IMR-90 (cell line): ENCODE data around the gene CCDC9. TPM values are rescaled to one million over a fixed set of nuclear protein-coding genes. Genes with fewer than 3 reads are reported as not detected.

ENCODE experiments used
- ATAC-seq: fragments of 200-7000 bp; cut with Tn5 transposase; 2 replicates; pipeline ENCODE4 v1.9.1; 2020; ENCODE audit warnings: low read depth, mild to moderate bottlenecking, moderate library complexity
- BruUV-seq: library from RNA; stranded (reverse); fragments of 400-500 nt; replicated peaks from 2 replicates; lab custom pipeline; 2021; lab: Mats Ljungman, UMichigan
- CTCF ChIA-PET: fragments of 300-600 bp; formaldehyde crosslinking; extraction: SDS; loops from one replicate; lab custom pipeline; 2021; ENCODE audit warnings: antibody characterized with exemption; lab: Yijun Ruan, JAX
- POLR2A ChIA-PET: fragments of 300-600 bp; sonication (Branson Sonifier 250); formaldehyde crosslinking; loops from one replicate; lab custom pipeline; 2022; ENCODE audit warnings: antibody characterized with exemption; ENCODE audit not compliant: unreplicated experiment; lab: Charles Lee
- DNase-seq: peaks from one replicate; pipeline ENCODE4 v3.0.0; 2013
- H2AFZ ChIP-seq: replicated peaks from 2 replicates; pipeline ENCODE3; 2013; ENCODE audit warnings: low read length, mild to moderate bottlenecking; ENCODE audit not compliant: poor library complexity
- H2AK5ac ChIP-seq: 2 replicates; pipeline ENCODE4 v1.6.1; 2013; ENCODE audit warnings: low read depth, low read length, inconsistent platforms
- H2AK9ac ChIP-seq: replicated peaks from 2 replicates; pipeline ENCODE3; 2013; ENCODE audit warnings: mild to moderate bottlenecking, low read depth, low read length, moderate library complexity; ENCODE audit not compliant: poor library complexity
- H2BK120ac ChIP-seq: 2 replicates; pipeline ENCODE4 v1.6.1; 2013; ENCODE audit warnings: low read depth, low read length, inconsistent platforms
- H2BK15ac ChIP-seq: 3 replicates; pipeline ENCODE4 v1.6.1; 2013; ENCODE audit warnings: low read depth, low read length, inconsistent platforms
- H2BK20ac ChIP-seq: 2 replicates; pipeline ENCODE4 v1.6.1; 2013; ENCODE audit warnings: low read depth, mild to moderate bottlenecking, inconsistent platforms, low read length, moderate library complexity
- H2BK5ac ChIP-seq: 2 replicates; pipeline ENCODE4 v1.6.1; 2013; ENCODE audit warnings: mild to moderate bottlenecking, low read depth, low read length, inconsistent platforms; ENCODE audit not compliant: poor library complexity, severe bottlenecking
- H3K14ac ChIP-seq: replicated peaks from 2 replicates; pipeline ENCODE4 v1.6.1; 2013; ENCODE audit warnings: low read depth, low read length, inconsistent platforms
- H3K18ac ChIP-seq: 2 replicates; pipeline ENCODE4 v1.6.1; 2013; ENCODE audit warnings: low read depth, low read length, control low read depth
- H3K23ac ChIP-seq: 2 replicates; pipeline ENCODE4 v1.6.1; 2013; ENCODE audit warnings: low read depth, low read length, inconsistent platforms
- H3K27ac ChIP-seq: 2 replicates; pipeline ENCODE4 v1.5.1; 2013; ENCODE audit warnings: mild to moderate bottlenecking, control low read depth, low read length; ENCODE audit not compliant: insufficient read depth
- H3K27me3 ChIP-seq: 2 replicates; pipeline ENCODE4 v1.6.1; 2013; ENCODE audit warnings: low read length; ENCODE audit not compliant: control insufficient read depth, insufficient read depth
- H3K36me3 ChIP-seq: 2 replicates; pipeline ENCODE4 v1.6.1; 2013; ENCODE audit warnings: low read length, mixed read lengths; ENCODE audit not compliant: control insufficient read depth, insufficient read depth
- H3K4ac ChIP-seq: 2 replicates; pipeline ENCODE4 v1.6.1; 2013; ENCODE audit warnings: low read depth, low read length, inconsistent platforms
- H3K4me1 ChIP-seq: 2 replicates; pipeline ENCODE4 v1.6.1; 2013; ENCODE audit warnings: low read length, mixed read lengths; ENCODE audit not compliant: control insufficient read depth, insufficient read depth
- H3K4me2 ChIP-seq: 2 replicates; pipeline ENCODE4 v1.6.1; 2013; ENCODE audit warnings: low read depth, mild to moderate bottlenecking, control low read depth, low read length, moderate library complexity
- H3K4me3 ChIP-seq: 2 replicates; pipeline ENCODE4 v1.5.1; 2013; ENCODE audit warnings: low read depth, mild to moderate bottlenecking, control low read depth, low read length, moderate library complexity; ENCODE audit not compliant: insufficient read depth
- H3K56ac ChIP-seq: 2 replicates; pipeline ENCODE4 v1.6.1; 2013; ENCODE audit warnings: low read length, inconsistent platforms; ENCODE audit not compliant: insufficient read depth; ENCODE audit errors: extremely low read depth
- H3K79me1 ChIP-seq, 2 experiments: 2 replicates each; pipeline ENCODE4 v1.6.1; 2013; ENCODE audit warnings: low read length in 2 of 2, inconsistent platforms in 1 of 2, low read depth in 1 of 2
- H3K9ac ChIP-seq: 2 replicates; pipeline ENCODE4 v1.6.1; 2013; ENCODE audit warnings: low read depth, low read length, control low read depth
- H3K9me1 ChIP-seq: 2 replicates; pipeline ENCODE4 v1.6.1; 2013; ENCODE audit warnings: low read length, inconsistent platforms; ENCODE audit not compliant: insufficient read depth
- H3K9me3 ChIP-seq: 2 replicates; pipeline ENCODE4 v1.6.1; 2013; ENCODE audit warnings: low read length; ENCODE audit not compliant: control insufficient read depth, insufficient read depth
- H4K20me1 ChIP-seq: 2 replicates; pipeline ENCODE4 v1.6.1; 2013; ENCODE audit warnings: low read length, inconsistent platforms; ENCODE audit not compliant: insufficient read depth
- H4K5ac ChIP-seq: 2 replicates; pipeline ENCODE4 v1.6.1; 2013; ENCODE audit warnings: mild to moderate bottlenecking, low read depth, low read length, control low read depth
- H4K8ac ChIP-seq, 2 experiments: 2 replicates each; pipeline ENCODE4 v1.6.1; 2013; ENCODE audit warnings: low read depth in 2 of 2, low read length in 2 of 2, control low read depth in 1 of 2, inconsistent platforms in 1 of 2
- H4K91ac ChIP-seq: 2 replicates; pipeline ENCODE4 v1.6.1; 2013; ENCODE audit warnings: low read depth, low read length, inconsistent platforms; ENCODE audit not compliant: insufficient read depth
- CEBPB ChIP-seq: IDR thresholded peaks from 2 replicates; pipeline ENCODE4 v1.6.1; 2012; ENCODE audit warnings: low read depth, low read length, improper control_type of control experiment
- MAFK ChIP-seq: IDR thresholded peaks from 2 replicates; pipeline ENCODE4 v1.6.1; 2012; ENCODE audit warnings: low read depth, low read length, improper control_type of control experiment
- NFE2L2 ChIP-seq: fragments of 150-350 bp; IDR thresholded peaks from 2 replicates; pipeline ENCODE4 v1.6.1; 2016; ENCODE audit warnings: low read depth, mild to moderate bottlenecking, low read length
- RAD21 ChIP-seq: IDR thresholded peaks from 2 replicates; pipeline ENCODE4 v1.6.1; 2012; ENCODE audit warnings: low read length, improper control_type of control experiment
- RCOR1 ChIP-seq: IDR thresholded peaks from 2 replicates; pipeline ENCODE4 v1.6.1; 2012; ENCODE audit warnings: mild to moderate bottlenecking, low read length, improper control_type of control experiment; ENCODE audit not compliant: insufficient replicate concordance
- RFX5 ChIP-seq: IDR thresholded peaks from 2 replicates; pipeline ENCODE4 v1.8.0; 2012; ENCODE audit warnings: low read depth, mild to moderate bottlenecking, low read length, moderate library complexity
- WGBS, 2 experiments: methylation state at CpG; one replicate each; pipeline versions ENCODE4 v1.1.5 to v1.1.7; 2013; ENCODE audit warnings: missing lambda C conversion rate in 2 of 2; ENCODE audit not compliant: insufficient read length in 1 of 2; ENCODE audit errors: extremely low coverage in 2 of 2; 5-methylcytosine and 5-hydroxymethylcytosine counted together
- dilution Hi-C: fragments of 300-500 bp; cut with HindIII; formaldehyde crosslinking; loops from one replicate; pipeline ENCODE4 v1.14.3; 2018; ENCODE audit warnings: low sequenced_read_pairs; ENCODE audit not compliant: unreplicated experiment
- in situ Hi-C: fragments of 300-500 bp; cut with MboI; formaldehyde crosslinking; loops from 3 replicates; pipeline ENCODE4 v1.14.3; 2019; ENCODE audit warnings: low sequenced_read_pairs, inconsistent platforms, mixed read lengths
- intact Hi-C: fragments of 100-400 bp; cut with micrococcal nuclease; formaldehyde crosslinking; loops from 2 replicates; pipeline ENCODE4 v1.10.0; 2022
- microRNA-seq, 2 experiments: library from miRNA; stranded (forward) in 1 of 2; unstranded in 1 of 2; fragments of 10-50 nt in 1 of 2; fragments of <30 nt in 1 of 2; gene quantifications in 1 of 2; microRNA quantifications in 1 of 2; one replicate each; pipeline versions ENCODE3 to v1.1.0; 2013 to 2020; ENCODE audit not compliant: insufficient read depth in 1 of 2, insufficient read length in 1 of 2, unreplicated experiment in 1 of 2
- polyA plus RNA-seq, 3 experiments: library from polyadenylated mRNA; depleted of rRNA; stranded (reverse); fragments of >200 nt; gene quantifications; 2 replicates each; pipeline ENCODE4 v1.2.3, GENCODE V29; 2012; ENCODE audit warnings: low replicate concordance in 1 of 3
- small RNA-seq, 5 experiments: library from RNA; depleted of rRNA; stranded (forward); fragments of <200 nt; gene quantifications; one replicate each; pipeline ENCODE3, GENCODE V24; 2012
- total RNA-seq: library from RNA; depleted of rRNA; stranded (reverse); fragments of >200 nt; gene quantifications from 2 replicates; pipeline ENCODE4 v1.2.3, GENCODE V29; 2012; rRNA removed

CCDC9 gene
- total and polyA plus RNA-seq, 2 of the 4 experiments (the other 2 are of a cell fraction), result 2.9 to 8.6 TPM

DNA sequence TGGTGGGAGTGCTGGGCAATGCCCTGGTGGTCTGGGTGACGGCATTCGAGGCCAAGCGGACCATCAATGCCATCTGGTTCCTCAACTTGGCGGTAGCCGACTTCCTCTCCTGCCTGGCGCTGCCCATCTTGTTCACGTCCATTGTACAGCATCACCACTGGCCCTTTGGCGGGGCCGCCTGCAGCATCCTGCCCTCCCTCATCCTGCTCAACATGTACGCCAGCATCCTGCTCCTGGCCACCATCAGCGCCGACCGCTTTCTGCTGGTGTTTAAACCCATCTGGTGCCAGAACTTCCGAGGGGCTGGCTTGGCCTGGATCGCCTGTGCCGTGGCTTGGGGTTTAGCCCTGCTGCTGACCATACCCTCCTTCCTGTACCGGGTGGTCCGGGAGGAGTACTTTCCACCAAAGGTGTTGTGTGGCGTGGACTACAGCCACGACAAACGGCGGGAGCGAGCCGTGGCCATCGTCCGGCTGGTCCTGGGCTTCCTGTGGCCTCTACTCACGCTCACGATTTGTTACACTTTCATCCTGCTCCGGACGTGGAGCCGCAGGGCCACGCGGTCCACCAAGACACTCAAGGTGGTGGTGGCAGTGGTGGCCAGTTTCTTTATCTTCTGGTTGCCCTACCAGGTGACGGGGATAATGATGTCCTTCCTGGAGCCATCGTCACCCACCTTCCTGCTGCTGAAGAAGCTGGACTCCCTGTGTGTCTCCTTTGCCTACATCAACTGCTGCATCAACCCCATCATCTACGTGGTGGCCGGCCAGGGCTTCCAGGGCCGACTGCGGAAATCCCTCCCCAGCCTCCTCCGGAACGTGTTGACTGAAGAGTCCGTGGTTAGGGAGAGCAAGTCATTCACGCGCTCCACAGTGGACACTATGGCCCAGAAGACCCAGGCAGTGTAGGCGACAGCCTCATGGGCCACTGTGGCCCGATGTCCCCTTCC lies 63.9 kb downstream of the CCDC9 start:
- no peak overlapping the region for H3K4me3 ChIP-seq
- no peak overlapping the region for H3K4me2 ChIP-seq
- 0 out of 2 replicates have a peak, but pooled peaks cover 3% of the 10 kb centered on the region for H3K9me1 ChIP-seq
- H3K23ac ChIP-seq, result no peak overlapping the region
- H2AK9ac ChIP-seq, result no peak overlapping the region
- in situ Hi-C loops (no loop called here), dilution Hi-C loops (no loop called here), intact Hi-C loops (no loop called here)
- H3K56ac ChIP-seq, result no peak overlapping the region
- H3K9ac ChIP-seq, result no peak overlapping the region
- 83% methylated on average over 15 of the region's 46 CpGs; no CpG with 5 or more reads in 1 of the 2 experiments for WGBS, 2 experiments
- DNase-seq (no peak), ATAC-seq (no peak)
- POLR2A ChIA-PET, result no interaction called here
- H2AK5ac ChIP-seq, result peak overlapping the region; percentile 28; the same call in 1 of the 2 replicates
- H2BK5ac ChIP-seq, result no peak overlapping the region
- no peak overlapping the region for H2AFZ ChIP-seq
- no peak overlapping the region for H2BK120ac ChIP-seq
- no peak overlapping the region for H3K14ac ChIP-seq
- no peak overlapping the region for H3K27ac ChIP-seq
- H3K36me3 ChIP-seq, result no peaks in the 10 kb centered on the region
- CTCF ChIA-PET, result no interaction called here
- H4K8ac ChIP-seq, result no peak overlapping the region
- no peak overlapping the region for H3K18ac ChIP-seq
- peaks cover 2% of the 10 kb centered on the region for H3K9me3 ChIP-seq
- H3K4me1 ChIP-seq, result 0 out of 2 replicates have a peak, but pooled peaks cover 2% of the 10 kb centered on the region
- no peak overlapping the region for H3K4ac ChIP-seq
- BruUV-seq, result no TSS peak
- no peaks in the 10 kb centered on the region for H3K79me1 ChIP-seq
- TF ChIP-seq RFX5, result no peak
- TF ChIP-seq RCOR1, result no peak
- TF ChIP-seq RAD21, result no peak
- no peak for TF ChIP-seq MAFK
- TF ChIP-seq CEBPB, result no peak
- TF ChIP-seq NFE2L2, result no peak
- no peak overlapping the region for H2BK20ac ChIP-seq
- no peak overlapping the region for H4K91ac ChIP-seq
- H3K27me3 ChIP-seq, result peaks cover 8% of the 10 kb centered on the region
- no peaks in the 10 kb centered on the region for H4K20me1 ChIP-seq
- H2BK15ac ChIP-seq, result no peak overlapping the region; the same call in 2 of the 3 replicates
- H4K5ac ChIP-seq, result no peak overlapping the region

Small RNAs within 50 kb of the gene (microRNA-seq; reads per million reads assigned to microRNA genes)
- gene MIR3190 (ENCODE audit: insufficient read depth in 1 of 2, insufficient read length in 1 of 2, unreplicated experiment in 1 of 2) (0 reads per million in 2 experiments), gene MIR3191 (ENCODE audit: unreplicated experiment) (not detected)

Small RNAs within 50 kb of the gene (small RNA-seq; reads per million reads assigned to genes)
- 0 reads per million in 5 experiments for gene MIR3190

Other genes starting within 250 kb of the CCDC9 start
- 0.36 and 0.56 TPM in 2 replicates for gene NPAS1, start 236.7 kb upstream of the CCDC9 start, total RNA-seq
- gene NPAS1, start 236.7 kb upstream of the CCDC9 start, polyA plus RNA-seq (2012; rRNA removed), result 5.7 and 7.4 TPM in 2 replicates
- 9.2 and 10.6 TPM in 2 replicates for gene TMEM160, start 207.9 kb upstream of the CCDC9 start, total RNA-seq
- gene TMEM160, start 207.9 kb upstream of the CCDC9 start, polyA plus RNA-seq (2012; rRNA removed), result 25.7 and 48.9 TPM in 2 replicates
- 3.9 and 5.3 TPM in 2 replicates for gene ZC3H4, start 142.7 kb upstream of the CCDC9 start, total RNA-seq
- 8.9 and 9.3 TPM in 2 replicates for gene ZC3H4, start 142.7 kb upstream of the CCDC9 start, polyA plus RNA-seq (2012; rRNA removed)
- 184 and 192 TPM in 2 replicates for gene SAE1, start 125.7 kb upstream of the CCDC9 start, total RNA-seq
- 137 and 165 TPM in 2 replicates for gene SAE1, start 125.7 kb upstream of the CCDC9 start, polyA plus RNA-seq (2012; rRNA removed)
- 1.6 and 1.9 TPM in 2 replicates for gene BBC3, start 25.3 kb upstream of the CCDC9 start, total RNA-seq
- gene BBC3, start 25.3 kb upstream of the CCDC9 start, polyA plus RNA-seq (2012; rRNA removed), result 6.5 and 7.3 TPM in 2 replicates
- 0.36 and 0.56 TPM in 2 replicates for gene INAFM1, start 18.4 kb downstream of the CCDC9 start, total RNA-seq
- gene INAFM1, start 18.4 kb downstream of the CCDC9 start, polyA plus RNA-seq (2012; rRNA removed), result 7.8 and 11.0 TPM in 2 replicates
- gene C5AR1, start 53.3 kb downstream of the CCDC9 start, total RNA-seq, result under 0.01 TPM in 1 of 2 replicates, not detected in the other
- 1.0 TPM in 2 replicates for gene C5AR1, start 53.3 kb downstream of the CCDC9 start, polyA plus RNA-seq (2012; rRNA removed)
- under 0.01 TPM in 1 of 2 replicates, not detected in the other for gene C5AR2, start 75.7 kb downstream of the CCDC9 start, total RNA-seq
- not detected in 2 replicates for gene C5AR2, start 75.7 kb downstream of the CCDC9 start, polyA plus RNA-seq (2012; rRNA removed)
- gene DHX34, start 92.8 kb downstream of the CCDC9 start, total RNA-seq, result 4.5 and 5.6 TPM in 2 replicates
- gene DHX34, start 92.8 kb downstream of the CCDC9 start, polyA plus RNA-seq (2012; rRNA removed), result 13.7 and 14.8 TPM in 2 replicates
- 28.3 and 32.4 TPM in 2 replicates for gene MEIS3, start 163.0 kb downstream of the CCDC9 start, total RNA-seq
- gene MEIS3, start 163.0 kb downstream of the CCDC9 start, polyA plus RNA-seq (2012; rRNA removed), result 33.0 TPM in 2 replicates
- not detected in 2 replicates for gene SLC8A2, start 215.4 kb downstream of the CCDC9 start, total RNA-seq
- 0.05 and 0.10 TPM in 2 replicates for gene SLC8A2, start 215.4 kb downstream of the CCDC9 start, polyA plus RNA-seq (2012; rRNA removed)
- gene KPTN, start 227.7 kb downstream of the CCDC9 start, total RNA-seq, result 3.9 and 4.1 TPM in 2 replicates
- 13.5 and 15.4 TPM in 2 replicates for gene KPTN, start 227.7 kb downstream of the CCDC9 start, polyA plus RNA-seq (2012; rRNA removed)